Activated CD8-positive, alpha-beta memory T cell treated with anti-CD3 and anti-CD28 coated beads, Interleukin-2, amount 50 U/mL, for 48 hours (primary cell): ENCODE results near the gene DUSP12.
"Not testable (repeated sequence)": the region's sequence is repeated elsewhere in the genome, so short reads cannot be mapped to it uniquely, and the experiment has no call there.

ENCODE experiments used
- DNase-seq: peaks from one replicate; pipeline ENCODE4 v3.0.0-alpha.2; 2020

The DUSP12 gene

GRCh38 chr1:161749509-161750407, at the start of gene DUSP12:
TSS of gene DUSP12 (plus strand) at chr1:161749786. CDS start at chr1:161749802, 16 bp downstream.
- DNase-seq = peak; percentile 91

- no peak for DNase-seq
Observed at GRCh38 chr1:161702250-161702649, 47.3 kb upstream of the DUSP12 start.

- no peak for DNase-seq
Observed at GRCh38 chr1:161705537-161705936, 44.0 kb upstream of the DUSP12 start.

- no peak for DNase-seq
Observed at GRCh38 chr1:161706113-161706481, 43.5 kb upstream of the DUSP12 start.

GRCh38 chr1:161706482-161707347, 42.9 kb upstream of the DUSP12 start, which contains the start of gene FCRLA:
TSS of gene FCRLA (plus strand) at chr1:161707229. CDS start at chr1:161707265, 36 bp downstream.
- no peak for DNase-seq

GRCh38 chr1:161707503-161707902, 42.1 kb upstream of the DUSP12 start:
- DNase-seq = no peak

GRCh38 chr1:161709373-161709772, 40.2 kb upstream of the DUSP12 start:
- no peak for DNase-seq

GRCh38 chr1:161710560-161710959, 39.0 kb upstream of the DUSP12 start:
- no peak for DNase-seq

- no peak for DNase-seq
Observed at GRCh38 chr1:161718559-161719324, 30.8 kb upstream of the DUSP12 start.

- no peak for DNase-seq
Observed at GRCh38 chr1:161719325-161719611, 30.3 kb upstream of the DUSP12 start.

GRCh38 chr1:161720422-161720821, 29.2 kb upstream of the DUSP12 start:
- DNase-seq = no peak

- DNase-seq = no peak
Observed at GRCh38 chr1:161720956-161721737, 28.4 kb upstream of the DUSP12 start, which contains the start of gene FCRLB. TSS of gene FCRLB (plus strand) at chr1:161721544. CDS start at chr1:161722673, 1,129 bp downstream.

GRCh38 chr1:161721738-161722343, 27.7 kb upstream of the DUSP12 start:
- no peak for DNase-seq

GRCh38 chr1:161722406-161722805, 27.2 kb upstream of the DUSP12 start:
- no peak for DNase-seq

GRCh38 chr1:161723459-161724141, 26.0 kb upstream of the DUSP12 start:
- no peak for DNase-seq

- not testable (repeated sequence) for DNase-seq
Observed at GRCh38 chr1:161725258-161725907, 24.2 kb upstream of the DUSP12 start.

GRCh38 chr1:161725908-161726472, 23.6 kb upstream of the DUSP12 start:
- DNase-seq = peak; percentile 71

GRCh38 chr1:161726473-161727255, 22.9 kb upstream of the DUSP12 start:
- DNase-seq = peak; percentile 75

- peak; percentile 69 for DNase-seq
Observed at GRCh38 chr1:161727256-161727924, 22.2 kb upstream of the DUSP12 start.
